NCI-H526 treated with DMSO at 0.1 percent for 48 hours (cell line): Measurements from ENCODE around the gene USP24.
"Not testable (repeated sequence)": the region's sequence is repeated elsewhere in the genome, so short reads cannot be mapped to it uniquely, and the experiment has no call there.

Source experiments
- DNase-seq: peaks from one replicate; lab custom pipeline; 2025; lab: John Stamatoyannopoulos, UW

Gene USP24

DNA sequence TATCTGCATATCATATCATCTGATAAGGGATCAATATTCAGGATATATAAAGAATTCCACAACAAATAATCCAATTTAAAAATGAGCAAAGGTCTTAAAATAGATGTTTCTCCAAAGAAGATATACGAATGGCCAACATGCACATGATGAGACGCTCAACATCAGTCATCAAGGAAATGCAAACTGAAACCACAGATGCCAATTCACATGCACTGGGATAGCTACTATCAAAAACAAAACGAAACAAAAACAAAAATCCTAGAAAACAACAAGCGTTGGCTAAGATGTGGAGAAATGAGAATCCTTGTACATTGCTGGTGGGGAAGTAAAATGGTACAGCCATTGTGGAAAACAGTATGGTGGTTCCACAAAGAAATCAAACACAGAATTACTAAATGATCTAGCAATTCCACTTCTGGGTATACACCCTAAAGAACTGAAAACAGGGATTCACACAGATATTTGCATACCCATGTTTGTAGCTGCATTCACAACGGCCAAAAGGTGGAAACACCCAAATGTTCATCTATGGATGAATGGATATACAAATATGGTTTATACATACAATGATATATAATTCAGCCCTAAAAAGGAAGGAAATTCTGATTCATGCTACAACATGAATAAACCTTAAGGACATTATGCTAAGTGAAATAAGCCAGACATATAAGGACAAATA is 96.4 kb downstream of the USP24 start:
- DNase-seq = peak; percentile 29

DNA sequence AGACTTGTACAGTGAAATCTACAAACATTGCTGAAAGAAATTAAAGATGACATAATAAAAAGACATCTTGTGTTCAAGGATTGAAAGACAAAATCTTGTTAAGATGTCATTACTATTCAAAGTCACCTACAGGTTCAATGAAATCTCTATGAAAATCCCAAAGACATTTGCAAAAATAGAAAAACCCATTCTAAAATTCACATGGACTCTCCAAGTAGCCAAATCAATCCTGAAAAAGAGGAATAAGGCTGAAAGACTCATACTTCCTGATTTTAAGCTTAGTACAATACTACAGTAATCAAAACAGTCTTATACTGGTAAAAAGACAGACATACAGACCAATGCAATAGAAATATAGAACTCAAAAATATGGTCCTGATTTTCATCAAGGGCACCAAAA is 97.2 kb downstream of the USP24 start:
- no peak for DNase-seq

DNA sequence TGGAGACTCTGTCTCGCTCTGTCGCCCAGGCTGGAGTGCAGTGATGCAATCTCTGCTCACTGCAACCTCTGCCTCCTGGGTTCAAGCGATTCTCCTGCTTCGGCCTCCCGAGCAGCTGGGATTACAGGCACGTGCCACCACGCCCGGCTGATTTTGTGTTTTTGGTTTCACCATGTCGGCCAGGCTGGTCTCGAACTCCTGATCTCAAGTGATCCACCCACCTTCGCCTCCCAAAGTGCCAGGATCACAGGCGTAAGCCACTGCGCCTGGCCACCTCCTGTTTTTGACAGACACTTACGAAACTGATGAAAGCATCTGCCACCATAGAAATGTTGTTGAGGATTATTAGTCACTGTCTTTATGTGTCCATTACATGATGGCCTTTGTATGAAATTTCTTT is 106.2 kb downstream of the USP24 start:
- DNase-seq = not testable (repeated sequence)

DNA sequence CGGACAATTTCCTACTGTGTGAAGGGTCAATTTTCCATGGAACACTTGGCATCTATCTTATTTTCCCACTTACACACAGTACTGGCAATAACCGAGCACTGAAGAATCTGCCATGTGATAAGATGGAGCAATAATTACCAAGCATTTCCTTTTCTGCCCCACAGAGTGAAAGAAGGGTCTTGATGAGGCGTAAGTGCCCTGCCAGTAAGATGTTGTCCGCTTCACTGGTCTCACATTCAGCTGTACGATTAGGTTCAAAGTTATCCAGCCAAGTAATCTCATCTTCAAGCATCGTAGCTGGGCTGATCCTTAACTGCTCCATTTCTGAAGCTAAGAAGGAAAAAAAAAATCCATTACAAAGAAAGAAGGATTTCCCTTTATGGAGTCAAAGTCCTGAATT is 108.1 kb downstream of the USP24 start:
- DNase-seq = no peak

DNA sequence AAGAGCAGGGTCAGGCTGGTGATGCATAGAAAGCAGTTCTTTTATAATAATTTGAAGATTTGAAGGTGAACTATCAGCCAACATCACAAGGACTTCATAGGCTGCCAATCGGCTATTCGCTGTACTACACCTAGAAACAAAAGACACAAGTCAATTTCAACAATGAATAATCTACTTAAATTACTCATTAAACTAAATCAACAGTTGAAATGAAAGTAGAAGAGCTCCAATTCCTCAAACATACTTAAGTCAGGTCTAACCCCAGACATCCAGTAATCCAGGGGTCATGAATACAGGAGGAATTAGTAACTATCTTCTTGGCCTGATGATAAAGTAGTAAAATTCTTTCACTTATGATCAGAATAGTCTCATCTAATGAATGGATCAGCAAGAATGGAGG is 111.3 kb downstream of the USP24 start:
- DNase-seq = no peak

DNA sequence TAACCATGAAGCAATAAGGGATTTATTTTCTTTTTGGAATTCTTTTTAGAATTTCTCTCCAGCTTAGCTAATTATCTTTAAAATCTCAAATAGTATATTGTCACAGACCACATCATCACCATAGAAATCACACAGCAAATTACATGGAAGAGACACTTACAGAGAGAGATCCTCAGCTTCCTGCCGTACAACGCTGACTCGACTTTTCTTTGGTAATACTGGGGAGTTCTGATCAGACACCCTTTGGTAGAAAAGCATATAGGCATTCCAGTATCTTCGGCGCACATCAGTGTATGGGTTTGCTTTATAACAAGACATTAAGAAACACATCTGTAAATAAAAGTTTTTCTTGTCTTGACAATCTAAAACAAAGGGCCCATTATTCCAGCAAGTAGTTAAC is 120.1 kb downstream of the USP24 start:
- no peak for DNase-seq

DNA sequence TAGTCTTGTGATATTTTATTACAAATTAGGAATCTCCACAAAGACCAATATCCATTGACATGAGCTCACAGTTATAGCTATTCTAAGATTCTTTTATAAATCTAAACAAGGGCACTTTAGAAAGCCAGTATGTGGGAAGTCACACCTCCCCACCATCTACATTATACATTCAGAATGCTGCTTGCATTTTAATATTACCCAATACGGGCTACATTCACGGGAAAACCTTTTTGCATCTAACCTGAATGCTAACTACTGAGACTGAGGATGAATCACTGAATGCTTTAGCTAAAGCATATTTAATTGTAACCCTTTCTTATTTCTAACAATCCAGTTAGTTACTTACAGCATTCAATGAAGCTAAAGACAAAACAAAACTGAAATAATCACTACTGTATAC is 122.7 kb downstream of the USP24 start:
- DNase-seq = no peak

DNA sequence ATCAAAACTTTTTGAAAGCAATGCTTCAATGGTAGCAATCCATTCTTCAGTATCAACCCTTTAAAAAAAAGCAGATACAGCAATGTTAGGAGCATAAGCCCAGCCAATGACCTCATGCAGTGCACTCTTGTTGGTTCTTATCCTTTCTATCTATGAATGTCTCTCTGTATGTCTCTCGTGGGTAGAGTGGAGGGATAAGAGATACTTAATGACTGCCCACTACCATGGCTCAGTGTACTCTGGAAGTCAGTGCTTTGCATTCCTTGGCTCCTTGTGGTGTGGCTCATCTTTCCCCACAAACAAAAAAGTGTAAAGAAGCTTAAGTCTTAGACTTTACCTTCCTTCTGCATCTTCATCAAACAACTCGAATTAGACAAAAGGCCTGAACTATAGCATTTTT is 125.5 kb downstream of the USP24 start:
- DNase-seq = no peak

DNA sequence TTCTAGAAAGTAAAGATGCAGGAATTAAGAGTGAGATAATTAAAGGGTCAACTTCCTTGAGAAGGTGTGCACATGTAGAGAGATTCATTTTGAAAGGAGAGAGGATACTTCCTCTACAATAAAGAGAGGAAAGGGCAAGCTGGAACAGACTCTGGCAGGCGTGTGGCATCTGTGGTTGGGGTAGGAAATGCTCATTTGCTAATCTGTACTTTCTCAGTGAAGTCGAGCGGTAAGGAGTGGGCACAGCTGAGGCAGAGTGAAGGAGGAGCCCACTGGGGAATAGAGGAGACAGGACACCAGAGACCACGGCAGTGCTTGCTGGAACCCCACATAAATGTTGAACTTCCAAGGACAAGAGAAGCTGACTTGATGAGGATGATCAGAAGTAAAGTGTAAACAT is 126.8 kb downstream of the USP24 start:
- DNase-seq = no peak

DNA sequence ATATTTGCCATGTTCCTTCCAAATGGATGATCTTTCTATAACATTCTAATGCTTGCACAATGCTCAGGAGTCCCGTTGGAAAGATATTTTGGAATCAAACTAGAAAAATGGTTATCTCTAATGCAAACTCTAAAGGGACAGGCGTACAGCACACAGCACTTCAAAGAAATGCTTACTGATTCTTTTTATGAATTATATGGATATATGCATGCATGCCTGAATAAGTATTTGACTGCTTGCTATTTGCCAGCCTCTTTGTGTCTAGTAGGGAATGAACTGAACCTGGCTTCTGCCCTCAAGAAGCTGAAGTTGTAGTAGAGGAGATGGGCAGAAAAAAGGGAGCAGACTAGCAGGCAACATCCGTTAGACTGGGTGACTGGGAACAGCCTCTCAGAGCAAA is 127.7 kb downstream of the USP24 start:
- DNase-seq = no peak

DNA sequence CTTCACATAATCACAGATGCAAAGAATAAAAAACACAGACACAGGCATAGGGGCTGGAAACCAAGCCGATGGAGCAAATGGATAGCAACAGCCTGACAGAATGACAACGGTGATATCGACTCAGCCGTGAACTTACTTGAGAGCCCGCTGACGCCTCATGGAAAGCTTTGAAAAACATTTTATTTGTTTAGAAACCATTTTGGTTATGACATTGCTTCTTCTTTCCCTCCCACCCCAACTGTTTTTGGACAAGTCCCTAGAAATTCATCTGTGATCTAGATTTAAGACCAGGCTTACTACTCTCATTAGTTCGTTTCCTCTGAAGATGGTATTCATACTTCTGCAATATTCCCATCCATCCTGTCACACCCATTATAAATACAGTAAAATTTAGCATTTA is 130.9 kb downstream of the USP24 start:
- DNase-seq = no peak

DNA sequence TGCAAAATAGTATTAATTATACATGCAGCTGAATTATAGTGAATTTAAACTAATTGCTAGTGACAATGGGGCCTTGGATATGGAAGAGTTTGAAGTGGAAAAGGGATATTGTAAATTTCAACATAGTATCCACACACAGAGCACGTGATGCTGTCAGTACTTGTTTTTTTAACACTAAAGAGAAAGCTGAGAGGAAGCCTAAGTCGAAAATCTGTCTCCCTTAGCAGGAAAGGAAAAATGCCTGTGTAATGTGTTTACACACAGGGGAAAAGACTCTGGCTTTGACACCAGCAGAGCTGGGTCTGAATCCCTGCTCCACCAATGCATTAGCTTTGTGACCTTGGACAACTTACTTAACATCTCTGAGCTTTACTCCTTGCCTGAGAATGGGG is 133.3 kb downstream of the USP24 start:
- no peak for DNase-seq

DNA sequence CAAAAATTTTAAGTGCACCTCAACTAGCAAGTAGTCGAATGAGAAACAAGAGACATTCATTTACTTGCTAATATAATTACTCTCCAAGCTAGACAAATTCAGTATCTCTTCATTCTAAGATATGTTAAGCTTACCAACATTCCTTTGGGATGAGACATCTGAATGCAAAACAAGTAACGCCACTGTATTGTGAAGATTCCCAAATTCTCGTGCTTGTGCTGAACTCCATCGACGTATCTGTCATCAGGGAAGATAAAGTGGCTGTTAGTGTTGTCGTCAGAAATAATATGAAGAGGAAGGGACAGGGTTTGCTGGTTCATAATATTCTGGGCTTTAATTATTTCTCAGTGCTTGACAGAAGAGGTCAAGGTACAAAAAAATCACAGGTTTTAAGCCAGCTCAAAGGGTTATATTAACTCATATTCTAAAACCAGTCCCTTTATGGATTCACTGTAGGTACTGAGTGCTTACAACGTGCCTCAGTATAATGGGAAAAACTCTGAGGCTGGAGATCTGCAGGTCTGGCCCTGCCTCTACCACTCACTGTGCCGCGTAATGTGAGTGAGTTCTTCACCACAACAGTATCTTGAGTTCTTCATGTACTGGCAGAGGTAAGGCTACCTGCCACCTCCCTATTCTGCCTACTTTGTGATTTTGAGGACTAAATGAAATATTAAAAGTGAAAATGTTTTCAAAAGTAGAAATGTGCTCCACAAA is 133.8 kb downstream of the USP24 start:
- DNase-seq = no peak

DNA sequence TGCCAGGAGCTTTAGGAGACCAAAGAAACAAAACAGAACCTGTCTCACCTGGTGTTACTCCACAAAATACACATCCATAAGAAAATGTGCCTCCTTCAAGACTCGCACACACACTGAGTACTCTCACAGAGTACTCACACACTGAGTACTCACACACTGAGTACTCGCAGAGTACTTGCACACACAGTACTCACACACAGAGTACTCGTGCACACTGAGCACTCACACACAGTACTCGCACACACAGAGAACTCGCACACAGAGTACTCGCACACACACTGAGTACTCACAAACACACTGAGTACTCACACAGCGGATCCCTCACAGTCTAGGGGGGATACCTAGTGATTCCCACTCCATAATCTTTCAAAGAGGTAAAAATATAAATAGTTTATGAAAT is 135.5 kb downstream of the USP24 start:
- no peak for DNase-seq

DNA sequence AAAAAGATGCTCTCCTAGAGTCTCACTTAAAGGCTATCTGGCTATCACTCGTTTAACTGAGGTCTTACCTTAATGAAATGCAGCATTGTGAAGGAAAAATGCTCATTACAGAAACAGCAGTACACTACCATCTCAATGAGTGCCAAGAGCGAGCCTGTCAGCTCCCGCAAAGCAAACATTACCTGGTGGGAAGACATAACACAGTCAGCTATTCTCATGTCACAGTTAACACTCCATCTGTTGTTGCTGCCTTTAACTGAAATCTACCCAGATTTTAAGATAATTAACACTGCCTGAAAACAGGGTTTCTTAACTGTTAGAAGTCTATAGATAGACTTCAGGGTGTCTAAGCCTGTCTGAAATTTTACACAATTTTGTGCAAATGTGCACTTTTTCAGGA is 136.7 kb downstream of the USP24 start:
- no peak for DNase-seq

DNA sequence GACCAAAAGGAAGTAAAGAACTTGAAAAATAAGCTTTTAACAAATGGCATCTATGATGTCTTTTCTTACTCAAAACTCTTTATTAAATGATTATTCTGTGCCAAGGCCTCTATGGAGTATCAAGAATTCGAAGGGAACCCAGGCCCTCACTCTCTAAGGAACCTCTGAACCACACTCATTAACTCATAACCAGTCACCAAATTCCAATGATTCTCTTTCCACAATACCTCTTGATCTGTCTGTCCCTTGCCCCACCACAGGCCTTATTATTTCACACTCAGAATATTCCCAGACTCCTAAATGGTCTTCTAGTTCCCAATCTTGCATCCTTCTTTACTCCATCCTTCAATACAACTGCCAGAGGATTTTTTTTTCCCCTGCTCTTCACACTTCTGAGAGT is 138.8 kb downstream of the USP24 start:
- no peak for DNase-seq

DNA sequence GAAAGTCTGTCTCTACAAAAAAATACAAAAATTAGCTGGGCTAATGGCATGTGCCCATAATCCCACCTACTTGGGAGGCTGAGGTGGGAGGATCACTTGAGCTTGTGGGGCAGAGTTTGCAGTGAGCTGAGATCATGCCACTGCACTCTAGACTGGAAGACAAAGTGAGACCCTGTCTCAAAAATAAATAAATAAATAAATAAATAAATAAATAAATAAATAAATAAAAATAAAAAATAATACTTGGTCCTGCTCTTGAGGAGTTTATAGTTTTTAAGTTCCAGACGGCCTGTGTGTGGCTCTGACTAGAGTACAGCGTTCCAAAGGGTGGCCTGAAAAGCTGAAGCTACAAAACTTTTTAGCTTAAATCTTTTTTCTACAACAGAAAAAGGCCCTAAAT is 140.7 kb downstream of the USP24 start:
- no peak for DNase-seq

DNA sequence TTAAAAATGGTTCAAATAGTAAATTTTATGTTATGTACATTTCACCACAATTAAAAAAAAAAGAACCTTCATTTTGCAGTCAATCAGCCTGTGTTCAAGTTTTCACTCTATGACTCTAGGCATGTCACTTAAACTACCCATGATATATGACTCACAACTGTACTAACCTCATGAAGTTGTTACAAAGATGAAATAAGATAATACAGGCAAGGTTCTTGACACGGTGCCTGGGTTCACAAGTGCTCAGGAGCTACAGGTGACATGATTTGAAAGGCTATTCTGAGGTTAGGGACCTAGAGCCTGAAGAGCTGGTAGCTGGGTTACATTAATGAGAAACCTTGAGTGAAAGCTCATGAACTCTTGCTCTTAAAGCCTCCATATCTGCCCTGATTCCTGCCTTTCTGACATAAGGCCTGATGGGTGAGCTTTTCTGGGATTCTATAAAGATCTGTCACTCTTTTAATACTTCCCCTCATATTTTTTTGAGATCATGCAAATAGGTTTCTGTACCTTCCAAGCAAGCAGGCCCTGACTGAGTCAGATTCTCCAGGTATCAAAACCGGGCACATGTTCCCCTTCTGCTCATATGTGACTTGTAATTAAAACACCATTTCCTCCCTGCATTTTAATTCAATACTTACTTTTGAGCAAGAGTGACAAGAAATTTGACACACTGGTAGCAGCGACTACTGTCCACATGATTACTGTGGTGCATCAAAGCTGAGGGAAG is 141.8 kb downstream of the USP24 start:
- no peak for DNase-seq

DNA sequence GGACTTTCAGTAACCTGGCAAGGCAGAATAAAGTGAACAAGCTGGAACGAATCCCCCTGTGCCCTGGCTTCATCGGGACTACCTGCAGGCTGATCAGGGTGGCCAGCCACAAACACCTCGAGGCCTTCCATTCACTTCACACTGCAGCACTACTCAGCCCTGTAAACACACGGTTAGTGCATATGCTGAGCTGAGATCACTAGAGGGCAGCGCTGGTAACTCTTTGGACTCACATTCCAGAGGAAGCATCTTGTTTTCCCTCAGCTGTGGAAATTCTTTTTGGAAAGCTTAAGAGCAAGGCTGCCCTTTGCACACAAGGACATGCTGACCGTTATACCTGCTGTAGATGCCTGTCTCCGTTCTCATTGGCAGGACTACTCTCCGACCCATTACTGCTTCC is 143.7 kb downstream of the USP24 start:
- peak; percentile 5 for DNase-seq

DNA sequence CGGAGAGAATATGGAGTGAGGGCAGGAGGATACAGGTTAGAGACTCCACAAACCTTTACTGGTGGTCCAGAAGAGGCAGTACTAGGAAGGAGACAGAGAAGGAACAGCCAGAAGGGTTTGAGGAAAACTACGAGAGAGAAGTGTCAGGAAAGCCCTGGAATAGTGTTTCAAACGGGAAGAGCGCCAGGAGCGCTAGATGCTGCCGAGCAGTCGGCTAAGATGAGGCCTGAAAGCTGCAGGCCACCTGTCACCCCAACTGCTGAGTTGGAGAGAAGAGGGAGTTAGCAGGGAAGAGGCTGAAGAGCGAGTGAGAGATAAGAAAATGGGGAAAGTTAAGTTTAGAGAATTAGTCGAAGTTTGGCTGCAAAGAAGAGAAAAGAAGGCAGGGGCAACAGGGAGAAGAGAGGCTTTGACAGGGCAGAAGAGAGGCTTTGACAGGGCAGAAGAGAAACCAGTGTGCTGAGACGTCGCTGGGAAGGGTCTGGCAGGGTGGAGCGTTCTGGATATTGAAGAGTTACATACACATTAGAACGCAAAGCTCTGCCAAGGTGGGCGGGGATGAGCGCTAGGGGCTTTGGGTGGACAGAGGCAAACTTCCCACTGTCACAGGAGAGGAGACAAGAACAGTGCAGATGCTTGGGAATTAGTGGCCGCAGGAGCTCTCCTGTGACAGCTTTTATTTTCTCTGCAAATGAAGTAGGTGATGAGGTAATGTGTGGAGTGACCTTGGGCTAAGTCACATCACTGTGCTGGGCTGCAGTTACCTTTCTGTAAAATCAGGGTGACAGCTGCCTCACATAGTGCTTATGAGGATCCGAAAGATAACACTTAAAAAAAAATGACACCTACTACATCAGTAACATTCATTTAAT is 144.6 kb downstream of the USP24 start:
- no peak for DNase-seq

DNA sequence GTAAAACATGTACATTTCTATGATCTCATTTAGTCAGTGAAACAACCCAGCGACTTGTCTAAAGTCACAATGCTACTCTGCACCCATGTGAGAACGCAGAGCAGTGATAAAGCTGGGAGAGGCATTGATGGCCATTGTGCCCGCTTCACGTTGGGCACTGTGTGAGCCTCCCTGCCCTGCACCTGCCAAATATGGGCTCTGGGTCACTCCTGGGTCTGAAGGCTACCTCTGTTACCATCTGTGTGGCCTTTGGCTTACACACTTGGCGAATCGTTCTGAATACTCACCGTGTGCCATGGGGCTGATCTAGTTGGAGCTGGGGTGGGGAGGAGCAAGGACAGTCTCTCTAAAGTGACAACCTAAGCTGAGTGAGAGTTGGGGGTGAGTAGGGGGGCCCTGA is 145.9 kb downstream of the USP24 start:
- DNase-seq = no peak

DNA sequence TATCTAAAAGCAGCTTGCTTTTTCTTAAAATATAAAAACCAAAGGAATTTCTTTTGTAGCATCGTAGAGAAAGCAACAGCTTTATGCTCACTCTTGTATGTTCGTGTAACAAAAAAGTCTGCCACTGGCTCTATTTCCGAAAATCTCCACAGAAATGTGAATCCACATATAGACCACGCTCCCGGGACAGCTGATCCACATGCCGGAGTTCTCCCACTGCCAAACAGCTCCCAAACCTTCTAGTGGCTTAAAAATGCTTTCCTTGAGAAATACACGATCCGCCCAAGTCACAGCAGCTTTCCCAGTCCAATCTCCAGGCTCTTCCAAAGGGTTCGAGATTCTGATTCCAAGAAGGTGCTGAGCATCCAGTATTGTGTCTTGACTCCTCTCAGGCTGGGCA is 146.5 kb downstream of the USP24 start:
- no peak for DNase-seq
